GM21367 (cell line): ENCODE results near the gene ACSS2.

Experiments
- ATAC-seq: cut with Tn5 transposase; IDR thresholded peaks from one replicate; pipeline ENCODE4 v1.9.1; 2021; ENCODE audit not compliant: unreplicated experiment

ACSS2 gene, protein sequence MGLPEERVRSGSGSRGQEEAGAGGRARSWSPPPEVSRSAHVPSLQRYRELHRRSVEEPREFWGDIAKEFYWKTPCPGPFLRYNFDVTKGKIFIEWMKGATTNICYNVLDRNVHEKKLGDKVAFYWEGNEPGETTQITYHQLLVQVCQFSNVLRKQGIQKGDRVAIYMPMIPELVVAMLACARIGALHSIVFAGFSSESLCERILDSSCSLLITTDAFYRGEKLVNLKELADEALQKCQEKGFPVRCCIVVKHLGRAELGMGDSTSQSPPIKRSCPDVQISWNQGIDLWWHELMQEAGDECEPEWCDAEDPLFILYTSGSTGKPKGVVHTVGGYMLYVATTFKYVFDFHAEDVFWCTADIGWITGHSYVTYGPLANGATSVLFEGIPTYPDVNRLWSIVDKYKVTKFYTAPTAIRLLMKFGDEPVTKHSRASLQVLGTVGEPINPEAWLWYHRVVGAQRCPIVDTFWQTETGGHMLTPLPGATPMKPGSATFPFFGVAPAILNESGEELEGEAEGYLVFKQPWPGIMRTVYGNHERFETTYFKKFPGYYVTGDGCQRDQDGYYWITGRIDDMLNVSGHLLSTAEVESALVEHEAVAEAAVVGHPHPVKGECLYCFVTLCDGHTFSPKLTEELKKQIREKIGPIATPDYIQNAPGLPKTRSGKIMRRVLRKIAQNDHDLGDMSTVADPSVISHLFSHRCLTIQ

DNA sequence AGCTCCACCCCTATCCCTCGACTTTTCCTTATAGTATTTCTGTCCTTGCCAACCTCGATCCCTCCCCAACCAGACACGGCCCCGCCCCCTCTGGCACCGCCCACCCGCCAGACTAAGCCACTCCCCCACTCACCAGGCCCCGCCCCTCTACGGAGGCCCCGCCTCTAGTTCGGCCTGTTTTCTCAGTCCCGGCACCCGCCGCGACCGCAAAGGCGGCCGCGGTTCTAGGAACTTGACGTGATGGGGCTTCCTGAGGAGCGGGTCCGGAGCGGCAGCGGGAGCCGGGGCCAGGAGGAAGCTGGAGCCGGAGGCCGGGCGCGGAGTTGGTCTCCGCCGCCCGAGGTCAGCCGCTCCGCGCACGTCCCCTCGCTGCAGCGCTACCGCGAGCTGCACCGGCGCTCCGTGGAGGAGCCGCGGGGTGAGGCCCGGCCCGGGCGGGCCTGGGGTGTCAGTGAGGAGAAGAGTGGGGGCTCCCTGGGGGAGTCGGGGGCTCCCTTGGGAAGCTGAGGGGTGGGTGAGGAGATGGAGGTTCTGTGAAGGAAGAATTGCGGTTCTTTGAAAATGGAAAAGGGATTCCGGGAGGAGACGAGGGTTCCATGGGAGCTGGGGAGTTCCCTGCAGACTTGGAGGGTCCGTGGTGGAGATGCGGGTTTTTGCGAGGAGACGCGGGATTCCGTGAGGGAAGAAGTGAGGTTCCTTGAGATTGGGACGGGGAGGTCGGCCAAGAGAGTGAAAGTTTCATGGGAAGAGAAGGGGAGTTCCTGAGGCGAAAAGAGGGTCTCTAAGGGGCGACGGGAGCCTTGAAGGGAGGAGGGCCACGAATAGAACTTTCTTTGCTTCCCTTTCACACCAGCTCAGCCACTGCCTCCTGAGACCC lies at the start of gene ACSS2:
Gene ACSS2, plus strand, starts transcription at position 207 of the 877 bp plus-strand sequence. Its CDS starts 34 bp downstream, at position 241.
- peak; percentile 18 for ATAC-seq

DNA sequence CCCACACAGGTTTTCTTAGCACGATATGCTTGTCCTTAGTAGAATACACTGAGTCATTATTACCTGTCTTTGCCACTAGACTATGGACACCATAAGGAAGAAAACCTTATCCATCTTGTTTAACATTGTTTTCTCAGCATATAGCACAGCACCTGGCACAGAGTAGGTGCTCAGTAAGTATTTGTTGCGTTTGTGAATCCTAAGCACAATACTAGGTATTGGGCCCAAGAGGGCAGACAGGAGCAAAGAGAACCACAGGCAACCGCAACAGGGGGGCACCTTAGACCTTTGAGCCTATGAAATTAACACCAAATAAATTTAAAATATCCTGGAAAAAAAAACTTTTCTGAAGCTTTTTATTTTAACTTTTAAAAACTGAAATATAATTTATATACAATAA lies 47.2 kb upstream of the ACSS2 start:
- ATAC-seq, result no peak

DNA sequence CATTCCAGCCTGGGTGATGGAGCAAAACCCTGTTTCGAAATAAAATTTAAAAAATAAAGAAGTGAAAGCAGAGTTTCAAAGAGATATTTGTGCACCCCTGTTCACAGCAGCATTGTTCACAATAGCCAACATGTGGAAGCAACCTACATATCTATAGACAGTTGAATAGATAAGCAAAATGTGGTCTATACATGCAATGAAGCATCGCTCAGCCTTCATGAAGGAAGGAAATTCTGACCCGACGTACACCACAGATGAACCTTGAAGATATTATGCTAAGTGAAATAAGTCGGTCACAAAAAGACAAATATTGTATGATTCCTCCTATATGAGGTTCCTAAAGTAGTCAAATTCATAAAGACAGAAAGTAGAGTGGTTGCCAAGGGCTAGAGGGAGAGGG lies 44.5 kb upstream of the ACSS2 start:
- ATAC-seq, result no peak

DNA sequence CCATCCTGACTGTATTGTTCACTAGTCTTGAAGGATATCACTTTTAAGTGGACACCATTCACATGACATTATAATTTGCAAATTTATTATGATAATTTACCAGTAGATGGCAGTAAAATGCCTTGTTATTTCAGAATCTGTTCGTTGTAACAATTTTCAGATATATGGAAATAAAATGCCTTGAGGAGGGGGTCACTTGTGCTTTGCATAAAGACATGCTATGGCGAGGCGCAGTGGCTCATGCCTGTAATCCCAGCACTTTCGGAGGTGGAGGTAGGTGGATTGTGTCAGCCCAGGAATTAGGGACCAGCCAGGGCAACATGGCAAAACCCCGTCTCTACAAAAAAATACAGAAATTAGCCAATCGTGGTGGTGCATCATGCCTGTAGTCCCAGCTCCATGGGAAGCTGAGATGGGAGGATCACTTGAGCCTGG lies 41.9 kb upstream of the ACSS2 start:
- ATAC-seq, result no peak

DNA sequence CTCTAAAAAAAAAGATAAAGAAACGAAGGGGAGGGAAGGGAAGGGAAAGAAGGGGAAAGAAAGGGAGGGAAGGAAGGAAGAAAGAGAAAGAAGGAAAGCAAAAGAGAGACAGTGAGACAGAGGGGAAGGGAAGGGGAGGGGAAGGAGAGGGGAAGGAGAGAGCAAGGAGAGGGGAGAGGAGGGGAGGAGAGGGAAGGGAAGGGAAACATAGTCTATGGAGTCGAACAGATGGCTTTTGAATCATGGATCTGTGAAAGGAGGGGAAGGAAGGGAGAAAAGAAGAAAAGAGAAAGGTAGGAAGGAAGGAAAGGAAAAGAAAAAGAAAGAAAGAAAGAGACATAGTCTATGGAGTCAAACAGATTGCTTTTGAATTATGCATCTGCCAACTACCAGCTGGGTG lies 34.3 kb upstream of the ACSS2 start:
- ATAC-seq, result no peak

DNA sequence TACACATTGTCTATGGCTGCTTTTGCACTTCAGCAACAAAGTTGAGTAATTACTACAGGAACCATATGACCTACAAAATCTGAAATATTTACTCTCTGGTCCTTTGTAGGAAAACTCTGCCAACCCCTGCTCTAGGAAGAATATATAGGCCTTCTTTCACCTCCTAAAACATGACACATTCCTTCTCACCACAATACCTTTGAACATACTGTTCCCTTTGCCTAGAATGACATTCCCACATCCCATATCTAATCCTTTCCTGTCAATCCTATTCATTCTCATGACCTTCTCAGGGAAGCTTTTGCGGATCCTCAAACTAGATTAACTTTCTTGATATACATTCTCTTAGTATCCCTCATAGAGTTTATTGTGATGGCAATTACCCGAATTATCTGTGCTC lies 33.0 kb upstream of the ACSS2 start:
- ATAC-seq, result no peak

DNA sequence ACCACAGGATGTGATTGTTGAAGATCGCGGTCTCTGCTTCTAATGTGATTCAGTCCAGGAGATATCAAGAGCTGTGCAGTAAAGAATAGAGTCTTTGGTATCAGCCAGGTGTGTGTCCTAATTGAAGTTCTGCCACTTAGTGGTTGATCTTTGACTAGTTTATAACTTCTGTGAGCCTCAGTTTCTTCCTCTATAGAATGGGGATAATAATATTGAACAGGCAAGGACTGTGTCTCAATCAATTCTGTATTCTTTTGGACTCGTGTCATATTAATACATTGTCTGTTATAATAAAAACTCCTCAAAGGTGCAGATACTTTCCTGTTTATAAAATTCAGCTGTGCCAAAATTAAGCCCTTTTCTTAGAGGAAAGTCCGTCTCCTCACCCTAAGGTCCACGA lies 27.8 kb upstream of the ACSS2 start:
- no peak for ATAC-seq

DNA sequence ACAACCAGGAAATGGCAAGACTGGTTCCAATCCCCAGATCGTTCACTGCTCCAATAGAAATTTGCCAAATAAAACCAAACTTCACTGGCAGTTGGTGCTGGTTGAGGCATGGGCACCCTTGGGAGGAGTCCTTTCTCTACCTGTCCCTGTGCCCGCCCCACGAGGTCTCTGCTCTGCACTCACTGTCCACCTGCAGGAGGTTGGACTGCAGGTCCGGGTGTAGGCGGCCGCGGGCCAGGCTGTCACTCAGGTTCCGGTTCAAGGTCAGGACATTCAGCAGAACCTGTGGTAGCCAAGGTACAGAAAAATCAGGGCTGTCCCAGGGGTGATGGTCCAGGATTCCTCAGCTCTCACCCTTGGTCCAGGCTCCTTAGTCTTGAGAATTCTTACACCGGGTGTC lies 26.6 kb upstream of the ACSS2 start:
- no peak for ATAC-seq

DNA sequence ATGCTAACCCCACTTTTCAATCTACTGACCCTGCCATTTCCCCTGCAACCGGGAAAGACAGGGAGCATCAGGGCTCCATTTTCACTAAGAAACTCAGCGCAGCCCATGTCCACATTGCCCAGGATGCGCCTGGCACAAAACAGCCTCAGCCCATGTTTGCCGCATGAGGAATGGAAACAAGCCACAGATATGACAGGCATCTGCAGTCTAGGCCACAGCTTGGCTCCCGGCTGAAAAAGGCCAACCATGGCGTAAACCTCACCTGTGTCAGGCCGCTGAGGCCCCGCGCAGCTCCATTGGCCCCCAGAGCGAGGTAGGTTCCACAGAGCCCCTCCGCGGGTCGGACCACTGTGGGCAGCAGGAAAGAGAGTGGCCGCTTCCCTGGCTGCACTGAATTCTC lies 25.4 kb upstream of the ACSS2 start:
- no peak for ATAC-seq

DNA sequence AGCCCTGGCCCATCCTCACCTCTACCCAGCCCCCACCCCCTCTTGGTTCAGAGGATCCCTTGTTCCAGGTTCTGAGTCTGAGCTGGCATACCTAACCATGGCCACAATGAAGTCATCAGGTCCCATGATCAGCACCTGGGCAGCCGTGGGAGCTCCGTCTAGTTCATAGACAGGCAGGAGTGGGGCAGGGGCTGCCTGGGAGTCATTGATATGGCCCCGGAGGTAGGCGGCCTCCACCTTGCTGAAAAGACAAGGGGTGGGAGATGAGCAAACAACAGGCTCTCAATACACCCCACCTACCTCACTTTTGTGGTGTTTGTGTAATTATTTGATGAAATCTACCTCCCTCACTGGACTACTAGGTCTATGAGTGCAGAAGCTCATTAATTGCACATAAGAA lies 24.1 kb upstream of the ACSS2 start:
- ATAC-seq, result no peak

DNA sequence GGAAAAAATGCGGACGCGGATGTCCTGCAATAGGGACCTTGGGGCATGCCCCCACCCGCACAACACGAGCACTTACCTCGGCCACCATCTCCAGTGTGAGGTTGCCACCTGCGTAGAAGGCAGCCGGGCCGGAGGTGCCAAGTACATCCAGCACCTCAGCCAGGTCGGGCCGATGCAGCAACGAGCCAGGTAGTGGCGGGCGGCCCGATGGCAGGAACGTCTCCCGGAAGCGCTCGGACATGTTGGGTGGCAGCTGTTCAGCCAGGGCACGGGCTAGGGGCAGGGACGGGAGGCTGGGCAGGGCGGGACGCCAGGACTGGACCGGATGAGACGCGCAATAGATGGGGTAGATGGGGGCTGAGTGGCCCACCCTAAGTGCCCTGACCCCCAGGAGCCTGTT lies 17.0 kb upstream of the ACSS2 start:
- ATAC-seq, result no peak

DNA sequence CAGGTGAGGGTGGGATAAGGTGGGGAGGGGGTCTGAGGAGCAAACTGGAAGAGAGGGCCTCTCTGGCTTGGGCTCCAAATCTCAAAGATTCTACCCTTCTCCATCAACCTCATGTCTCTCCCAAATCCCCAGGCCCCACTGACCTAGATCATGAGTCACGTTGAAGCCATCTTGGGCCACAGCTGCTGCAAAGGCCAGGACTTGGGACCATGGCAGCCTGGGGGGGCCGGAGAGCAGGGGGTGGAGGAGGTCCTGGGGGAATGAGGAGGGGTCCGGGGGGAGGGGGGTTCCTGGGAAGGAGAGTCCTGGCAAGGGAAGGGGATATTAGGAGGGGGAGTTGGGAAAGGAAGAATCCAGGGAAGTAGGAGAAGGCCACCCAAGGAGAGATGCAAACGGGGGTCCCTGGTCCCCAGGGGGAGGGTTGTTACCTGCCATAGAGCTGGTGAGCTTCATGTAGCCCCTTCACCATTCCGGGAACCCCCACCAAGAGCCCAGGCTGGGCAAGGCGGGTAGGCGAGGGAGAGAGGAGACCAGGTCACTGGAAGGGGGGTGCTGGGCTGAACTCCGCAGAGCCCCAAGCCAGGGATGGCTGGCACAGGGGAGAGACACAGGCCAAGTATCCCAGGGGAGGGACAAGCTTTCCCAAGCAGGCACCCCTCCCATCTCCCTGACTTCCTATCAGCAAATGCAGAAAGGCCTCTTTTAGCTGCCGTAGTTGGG lies 16.4 kb upstream of the ACSS2 start:
- ATAC-seq, result no peak

DNA sequence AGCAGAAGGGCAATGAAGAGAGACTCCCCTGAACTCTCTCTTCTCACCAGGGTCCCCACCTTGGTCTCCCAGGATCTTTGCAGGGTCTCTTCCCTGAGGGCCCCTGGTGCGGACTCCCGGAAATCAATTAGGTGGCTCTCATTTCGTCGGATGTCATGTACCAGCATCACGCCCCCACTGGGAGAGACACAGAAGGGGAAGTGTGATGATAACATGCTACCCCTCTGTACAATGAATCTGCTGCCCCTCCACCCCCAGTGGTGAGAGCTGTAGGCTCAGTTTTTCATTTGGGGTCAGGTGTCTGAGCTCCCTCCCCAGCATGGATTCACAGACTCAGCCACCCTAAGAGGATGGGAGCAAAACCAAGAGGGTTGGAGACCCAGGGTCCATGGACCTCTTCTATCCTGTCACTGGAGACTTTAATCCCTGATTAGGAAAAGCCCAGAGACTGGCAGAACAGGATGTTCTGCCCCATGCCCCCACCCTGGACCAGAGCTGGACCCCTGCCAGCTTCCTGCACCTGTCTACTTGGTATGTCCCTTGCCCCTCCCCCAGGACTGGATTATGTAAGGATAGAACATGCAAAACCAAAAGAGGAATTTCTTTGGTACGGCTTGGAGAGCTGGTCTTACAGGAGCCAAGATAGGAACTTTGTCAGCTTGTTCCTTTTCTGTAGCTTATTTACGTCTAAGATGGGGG lies 14.9 kb upstream of the ACSS2 start:
- ATAC-seq, result no peak

DNA sequence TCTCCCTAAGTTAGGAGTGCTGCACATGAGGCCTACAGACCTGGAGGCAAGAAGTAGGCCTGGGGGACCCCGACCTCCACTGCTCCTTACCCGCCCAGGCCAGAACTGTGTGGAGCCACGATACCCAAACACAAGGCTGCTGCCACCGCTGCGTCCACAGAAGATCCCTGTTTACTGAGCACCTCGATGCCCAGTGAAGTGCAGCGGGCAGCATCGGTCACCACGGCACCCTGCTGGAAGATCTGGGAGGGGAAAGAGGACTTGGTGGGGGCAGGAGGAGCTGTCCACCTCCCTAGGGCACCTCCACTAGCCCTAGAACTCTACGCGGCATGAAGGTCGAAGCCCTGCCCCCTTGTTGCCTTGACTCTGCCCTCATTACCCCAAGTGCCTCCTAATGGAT lies 13.7 kb upstream of the ACSS2 start:
- no peak for ATAC-seq

DNA sequence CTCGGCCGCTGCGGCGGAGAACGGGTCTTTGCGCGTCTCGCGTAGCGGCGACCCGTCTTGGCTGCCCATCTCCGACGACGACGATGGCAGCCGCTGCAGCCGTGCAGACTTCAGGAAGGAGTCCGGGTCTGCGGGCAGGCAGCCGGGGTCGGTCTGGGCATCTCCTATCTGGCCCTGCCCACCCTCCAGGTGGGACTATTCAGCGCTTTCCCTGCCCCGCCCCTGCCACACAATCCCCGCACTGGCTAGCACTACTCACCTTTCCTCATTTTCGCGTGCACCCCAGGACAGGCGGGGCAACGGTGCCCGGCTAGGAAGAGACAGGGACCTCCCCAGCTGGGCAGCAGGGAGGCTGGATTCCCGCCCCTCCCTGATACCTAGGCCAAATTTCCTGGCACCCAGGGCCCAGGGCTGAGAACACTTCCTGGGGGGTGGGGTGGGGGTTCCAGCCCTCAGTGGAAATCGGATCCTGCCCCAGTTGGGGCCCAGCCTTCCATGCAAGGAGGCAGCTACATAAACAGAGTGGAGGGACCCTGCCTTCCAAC lies 12.9 kb upstream of the ACSS2 start:
- no peak for ATAC-seq

DNA sequence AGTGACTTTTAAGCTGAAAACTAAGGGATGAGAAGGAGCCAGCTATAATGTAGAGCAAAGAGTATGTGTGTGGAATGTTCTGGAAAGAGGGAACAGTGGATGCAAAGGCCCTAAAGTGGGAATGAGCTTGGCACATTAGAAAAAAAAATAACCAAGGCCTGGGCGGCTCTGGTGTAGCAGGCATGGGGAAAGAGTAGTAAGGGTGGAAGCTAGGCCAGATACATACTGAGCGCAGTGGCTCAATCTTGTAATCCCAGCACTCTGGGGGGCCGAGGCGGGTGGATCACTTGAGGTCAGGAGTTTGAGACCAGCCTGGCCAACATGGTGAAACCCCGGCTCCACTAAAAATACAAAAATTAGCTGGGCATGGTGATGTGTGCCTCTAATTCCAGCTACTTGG lies 12.2 kb upstream of the ACSS2 start:
- ATAC-seq, result no peak

DNA sequence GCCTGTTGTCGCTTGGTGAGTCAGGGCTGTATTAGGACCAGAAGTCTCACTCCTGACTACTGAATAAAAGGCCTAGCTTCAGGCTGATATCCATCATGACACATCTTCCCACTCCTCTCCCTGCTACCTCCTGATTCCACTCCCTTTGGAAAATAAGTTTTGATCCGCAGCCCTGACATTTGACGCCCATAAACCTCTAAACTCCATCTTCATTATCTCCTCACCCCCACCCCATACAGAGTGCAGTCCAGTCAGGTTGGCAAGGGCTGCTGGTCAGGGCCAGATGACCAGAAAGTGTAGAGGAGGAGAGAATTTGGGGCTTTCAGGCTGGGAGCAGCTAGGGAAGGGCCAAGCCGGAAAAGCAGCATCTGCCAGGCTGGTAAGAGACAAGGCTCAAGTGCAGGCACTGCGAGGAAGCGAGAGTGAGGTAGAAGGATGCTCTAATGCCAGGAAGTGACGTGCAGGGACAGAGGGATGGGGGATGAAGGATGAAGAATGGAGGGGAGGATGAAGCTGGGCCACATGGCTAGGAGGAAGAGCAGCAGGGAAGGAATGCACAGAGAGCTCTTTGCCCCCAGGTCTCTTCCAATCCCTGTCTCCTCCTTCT lies 5.0 kb upstream of the ACSS2 start:
- no peak for ATAC-seq

DNA sequence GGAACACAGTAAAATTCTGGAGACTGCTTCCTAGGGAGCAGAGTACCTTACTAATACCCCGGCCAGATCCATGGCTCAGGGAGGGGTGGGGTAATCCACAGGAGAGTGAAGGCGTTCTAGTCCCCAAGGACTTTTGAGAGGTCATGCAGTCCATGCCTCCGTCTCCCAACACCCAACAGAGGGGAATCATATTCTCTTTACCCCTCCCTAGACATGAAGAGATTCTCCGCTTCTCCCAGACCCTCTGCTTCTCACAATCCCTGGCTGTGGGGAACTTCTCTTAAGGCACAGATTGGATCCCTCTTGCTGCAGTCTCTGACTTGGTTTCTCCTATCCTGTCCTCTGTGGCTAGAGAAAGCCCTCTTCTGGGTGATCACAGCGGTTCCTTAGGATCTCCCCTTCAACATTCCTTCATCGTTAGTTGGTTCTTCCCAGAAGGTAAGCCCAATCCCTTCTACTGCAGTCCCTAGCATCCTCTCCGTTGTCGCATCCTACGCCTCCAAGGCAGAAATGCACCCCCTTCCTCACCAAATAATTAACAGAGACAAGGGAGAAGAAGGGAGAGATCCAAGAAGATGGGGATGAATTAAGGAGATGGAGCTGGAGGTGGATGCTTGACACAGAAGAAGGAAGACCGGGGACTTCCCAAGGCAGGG lies 4.3 kb upstream of the ACSS2 start:
- no peak for ATAC-seq

DNA sequence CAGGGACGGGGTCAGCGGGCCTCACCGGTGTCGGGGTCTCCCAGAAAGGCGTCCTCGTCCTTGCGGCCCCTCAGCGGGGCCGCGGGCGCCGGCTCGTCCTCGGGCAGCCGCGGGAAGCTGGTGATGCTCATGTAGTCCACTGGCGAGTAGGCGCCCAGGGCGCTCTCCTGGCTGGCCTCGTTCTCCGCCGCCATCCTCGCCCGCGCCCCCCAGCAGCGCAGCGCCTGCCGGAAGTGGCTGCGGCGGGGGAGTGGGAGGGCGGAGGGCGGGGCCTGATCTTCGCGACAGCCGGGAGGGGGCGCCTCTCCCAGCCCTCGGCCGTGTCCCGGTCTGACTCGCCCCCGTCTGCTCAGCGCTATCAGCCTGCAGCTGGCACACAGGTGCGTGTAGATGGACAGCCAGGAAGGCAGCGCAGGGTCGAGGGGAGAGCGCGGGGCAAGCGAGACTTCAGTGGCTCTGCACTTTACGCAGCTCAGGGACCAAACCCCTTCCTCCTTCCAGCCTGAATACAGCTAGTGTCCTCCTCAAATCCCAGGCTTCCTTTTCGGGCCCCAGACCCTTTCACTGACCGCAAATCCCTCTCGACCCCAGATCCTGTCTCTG lies 3.7 kb upstream of the ACSS2 start, which contains the start of gene GGT7:
Gene GGT7, minus strand, starts transcription at position 235 of the 603 bp plus-strand sequence. Its CDS starts 41 bp downstream, at position 194.
- no peak for ATAC-seq
